ENCODE data around the gene NMT2. TPM values are rescaled to one million over a fixed set of nuclear protein-coding genes. Genes with fewer than 3 reads are reported as not detected.

The NMT2 gene
- total RNA-seq, 1 donor from 2014 or later: 15.2 TPM

DNA sequence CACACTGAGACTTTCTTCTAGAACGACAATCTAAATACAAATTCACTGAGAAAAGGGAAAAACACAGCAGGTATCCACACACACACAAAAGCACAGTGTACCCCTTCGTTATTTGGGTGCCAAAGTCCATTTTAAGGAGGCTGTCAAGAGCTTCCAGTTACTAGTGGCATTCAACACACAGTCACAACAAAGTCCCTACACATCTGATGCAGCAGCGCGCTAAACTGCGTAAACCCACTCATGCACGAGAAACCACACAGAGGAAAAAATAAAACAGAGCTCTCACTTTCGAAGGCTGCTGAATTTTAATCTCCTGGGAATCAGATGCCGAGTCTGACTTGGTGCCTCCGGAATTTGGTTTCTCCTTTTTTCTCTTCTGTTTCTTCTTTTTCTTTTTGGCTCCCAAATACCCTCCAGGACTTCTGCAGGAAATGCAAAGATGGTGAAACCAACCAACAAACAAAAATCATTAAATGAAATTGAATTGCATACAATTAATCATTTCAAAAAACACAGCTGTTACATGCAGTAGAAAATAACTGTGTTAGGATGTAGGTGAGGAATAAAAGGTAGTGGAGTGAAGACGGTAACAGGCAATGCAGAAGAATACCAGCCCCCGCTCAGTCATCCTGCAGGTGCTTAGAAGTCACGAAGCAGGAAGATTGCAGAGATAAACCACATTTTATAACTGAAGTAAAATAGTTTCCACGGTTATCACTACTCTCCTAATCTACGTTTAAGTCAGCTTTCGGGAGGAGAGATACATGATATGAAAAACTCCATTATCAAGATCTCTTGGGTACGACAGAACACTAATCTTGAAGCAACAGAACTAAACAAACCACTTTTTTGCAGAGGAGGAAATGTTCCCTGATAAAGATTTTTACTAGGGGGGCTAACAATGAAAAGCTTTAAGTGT, 27.1 kb downstream of the NMT2 start:
- no peaks in the 10 kb centered on the region for H3K4me1 ChIP-seq
- peaks cover 0 to 9% of the 10 kb centered on the region in 2 donors for H3K36me3 ChIP-seq
- intact Hi-C loops (cut with DNase I): no loop called here
- TF ChIP-seq POLR2AphosphoS5 (IDR thresholded peaks at IDR 0.05; ENCODE audit: insufficient read depth in 1 of 2, low read depth in 1 of 2): no peak
- TF ChIP-seq POLR2A (IDR thresholded peaks at IDR 0.05): no peak
- TF ChIP-seq, protein P1, sequence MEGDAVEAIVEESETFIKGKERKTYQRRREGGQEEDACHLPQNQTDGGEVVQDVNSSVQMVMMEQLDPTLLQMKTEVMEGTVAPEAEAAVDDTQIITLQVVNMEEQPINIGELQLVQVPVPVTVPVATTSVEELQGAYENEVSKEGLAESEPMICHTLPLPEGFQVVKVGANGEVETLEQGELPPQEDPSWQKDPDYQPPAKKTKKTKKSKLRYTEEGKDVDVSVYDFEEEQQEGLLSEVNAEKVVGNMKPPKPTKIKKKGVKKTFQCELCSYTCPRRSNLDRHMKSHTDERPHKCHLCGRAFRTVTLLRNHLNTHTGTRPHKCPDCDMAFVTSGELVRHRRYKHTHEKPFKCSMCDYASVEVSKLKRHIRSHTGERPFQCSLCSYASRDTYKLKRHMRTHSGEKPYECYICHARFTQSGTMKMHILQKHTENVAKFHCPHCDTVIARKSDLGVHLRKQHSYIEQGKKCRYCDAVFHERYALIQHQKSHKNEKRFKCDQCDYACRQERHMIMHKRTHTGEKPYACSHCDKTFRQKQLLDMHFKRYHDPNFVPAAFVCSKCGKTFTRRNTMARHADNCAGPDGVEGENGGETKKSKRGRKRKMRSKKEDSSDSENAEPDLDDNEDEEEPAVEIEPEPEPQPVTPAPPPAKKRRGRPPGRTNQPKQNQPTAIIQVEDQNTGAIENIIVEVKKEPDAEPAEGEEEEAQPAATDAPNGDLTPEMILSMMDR (IDR thresholded peaks at IDR 0.05): no peak
- H3K4me3 ChIP-seq: no peak overlapping the region
- no peaks in the 10 kb centered on the region for H3K27me3 ChIP-seq
- H3K9me3 ChIP-seq: no peaks in the 10 kb centered on the region
- DNase-seq (ENCODE audit: extremely low spot score in 2 of 2): no peak
- no peak overlapping the region for H3K27ac ChIP-seq

DNA sequence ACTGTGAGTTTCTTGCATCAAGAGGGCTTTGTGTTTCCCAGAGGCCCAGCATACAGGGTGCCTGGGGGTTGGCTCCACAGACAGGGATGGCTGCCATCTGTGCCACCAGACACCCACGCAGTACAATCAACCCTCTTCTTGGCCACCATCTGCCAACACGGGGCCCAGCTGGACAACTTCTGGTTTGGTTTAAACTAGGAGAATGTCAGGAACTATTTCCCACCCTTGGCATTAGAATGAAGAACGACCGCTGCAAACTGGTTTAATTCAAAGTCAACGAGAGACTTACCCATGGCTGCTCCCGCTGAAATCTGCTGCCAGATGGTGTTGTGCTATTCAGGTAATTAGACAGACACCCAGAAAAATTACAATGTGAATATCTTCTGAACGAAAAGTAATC, 27.8 kb downstream of the NMT2 start:
- no peak for TF ChIP-seq POLR2A (IDR thresholded peaks at IDR 0.05)
- TF ChIP-seq POLR2AphosphoS5 (IDR thresholded peaks at IDR 0.05; ENCODE audit: insufficient read depth in 1 of 2, low read depth in 1 of 2): no peak
- TF ChIP-seq, protein P1 (IDR thresholded peaks at IDR 0.05): no peak
- intact Hi-C loops (cut with DNase I): no loop called here

GRCh38 chr10:15137636-15138035, 30.9 kb downstream of the NMT2 start:
- intact Hi-C loops (cut with DNase I): no loop called here
- Histone ChIP-seq H3K4me1 (no peaks in the 10 kb centered on the region), H3K9me3 (no peaks in the 10 kb centered on the region), H3K27ac (no peak overlapping the region), H3K4me3 (no peak overlapping the region), H3K27me3 (no peaks in the 10 kb centered on the region), H3K36me3 (peaks cover 0 to 39% of the 10 kb centered on the region in 2 donors)
- no peak for DNase-seq (ENCODE audit: extremely low spot score in 2 of 2)
- TF ChIP-seq, protein P1 (IDR thresholded peaks at IDR 0.05): no peak
- TF ChIP-seq POLR2A (IDR thresholded peaks at IDR 0.05) (no peak), POLR2AphosphoS5 (IDR thresholded peaks at IDR 0.05; ENCODE audit: insufficient read depth in 1 of 2, low read depth in 1 of 2) (no peak)

More for the DNA sequence above, 27.8 kb downstream of the NMT2 start:
- no peaks in the 10 kb centered on the region for H3K9me3 ChIP-seq
- peaks cover 0 to 9% of the 10 kb centered on the region in 2 donors for H3K36me3 ChIP-seq
- no peak overlapping the region for H3K4me3 ChIP-seq
- no peak for DNase-seq (ENCODE audit: extremely low spot score in 2 of 2)
- no peaks in the 10 kb centered on the region for H3K27me3 ChIP-seq
- H3K4me1 ChIP-seq: no peaks in the 10 kb centered on the region
- H3K27ac ChIP-seq: no peak overlapping the region

GRCh38 chr10:15137036-15137359, 31.5 kb downstream of the NMT2 start:
- peaks cover 0 to 45% of the 10 kb centered on the region in 2 donors for H3K36me3 ChIP-seq
- no peaks in the 10 kb centered on the region for H3K27me3 ChIP-seq
- no peaks in the 10 kb centered on the region for H3K4me1 ChIP-seq
- intact Hi-C loops (cut with DNase I): no loop called here
- H3K27ac ChIP-seq: no peak overlapping the region
- no peak for DNase-seq (ENCODE audit: extremely low spot score in 2 of 2)
- TF ChIP-seq, protein P1 (IDR thresholded peaks at IDR 0.05): no peak
- TF ChIP-seq POLR2AphosphoS5 (IDR thresholded peaks at IDR 0.05; ENCODE audit: insufficient read depth in 1 of 2, low read depth in 1 of 2) (no peak), POLR2A (IDR thresholded peaks at IDR 0.05) (no peak)
- H3K9me3 ChIP-seq: no peaks in the 10 kb centered on the region
- H3K4me3 ChIP-seq: no peak overlapping the region
